HEK293 (cell line): Measurements from ENCODE around the gene SULT2A1.
"Not testable (repeated sequence)": the region's sequence is repeated elsewhere in the genome, so short reads cannot be mapped to it uniquely, and the experiment has no call there.

Experiments
- CTCF ChIA-PET: fragments of 350-600 bp; formaldehyde crosslinking; extraction: SDS; loops from one replicate; lab custom pipeline; 2021; ENCODE audit warnings: antibody characterized with exemption; lab: Yijun Ruan, JAX
- POLR2A ChIA-PET: fragments of 300-600 bp; formaldehyde crosslinking; extraction: SDS; loops from one replicate; lab custom pipeline; 2020; ENCODE audit warnings: antibody characterized with exemption, inconsistent platforms; lab: Yijun Ruan, JAX
- H3K27ac ChIP-seq: fragments of 200-500 bp; sonication (Bioruptor generic); 2 replicates; pipeline ENCODE4 v1.5.1; 2014; ENCODE audit warnings: low read depth, low read length, control low read depth, inconsistent platforms; ENCODE audit errors: extremely low read depth
- H3K36me3 ChIP-seq, 2 experiments: fragments of 200-500 bp in 1 of 2; sonication (Bioruptor generic) in 1 of 2; 1 replicate in 1 of 2; 2 replicates in 1 of 2; pipeline ENCODE4 v1.5.1; 2014 to 2017; ENCODE audit warnings: inconsistent platforms in 2 of 2, low read length in 2 of 2; ENCODE audit not compliant: control insufficient read depth in 2 of 2, insufficient read depth in 1 of 2
- H3K4me1 ChIP-seq: fragments of 200-500 bp; sonication (Bioruptor generic); 2 replicates; pipeline ENCODE4 v1.5.1; 2014; ENCODE audit warnings: mild to moderate bottlenecking, low read length, inconsistent platforms; ENCODE audit not compliant: control insufficient read depth, insufficient read depth
- H3K4me3 ChIP-seq: 2 replicates; pipeline ENCODE4 v1.5.1; 2011; ENCODE audit warnings: low read depth, mild to moderate bottlenecking, control low read depth, low read length, moderate library complexity
- H3K9me3 ChIP-seq: fragments of 200-500 bp; sonication (Bioruptor generic); 2 replicates; pipeline ENCODE4 v1.5.1; 2014; ENCODE audit warnings: low read depth, low read length, inconsistent platforms; ENCODE audit not compliant: control insufficient read depth, insufficient read depth
- CTCF ChIP-seq: fragments of 450-650 bp; formaldehyde crosslinking; IDR thresholded peaks from 2 replicates; pipeline ENCODE4 v1.5.1; 2016; ENCODE audit warnings: missing biosample characterization, missing genetic modification characterization
- KLF17 ChIP-seq: fragments of 450-650 bp; formaldehyde crosslinking; IDR thresholded peaks from 2 replicates; pipeline ENCODE4 v1.5.1; 2016; ENCODE audit warnings: missing biosample characterization, missing genetic modification characterization
- KLF7 ChIP-seq: fragments of 450-650 bp; formaldehyde crosslinking; IDR thresholded peaks from 2 replicates; pipeline ENCODE4 v1.5.1; 2016; ENCODE audit warnings: missing biosample characterization, missing genetic modification characterization, borderline replicate concordance
- ZBTB44 ChIP-seq: fragments of 450-650 bp; IDR thresholded peaks from 2 replicates; pipeline ENCODE4 v1.5.1; 2018; ENCODE audit warnings: missing biosample characterization, mild to moderate bottlenecking, missing genetic modification characterization
- ZFHX2 ChIP-seq: fragments of 450-650 bp; formaldehyde crosslinking; conservative IDR thresholded peaks from 2 replicates; pipeline ENCODE4 v1.5.1; 2016; ENCODE audit warnings: missing biosample characterization, missing genetic modification characterization
- ZFP3 ChIP-seq: fragments of 450-650 bp; formaldehyde crosslinking; IDR thresholded peaks from 2 replicates; pipeline ENCODE4 v1.5.1; 2016; ENCODE audit warnings: low read depth, missing biosample characterization, missing genetic modification characterization
- ZNF138 ChIP-seq: fragments of 450-650 bp; formaldehyde crosslinking; IDR thresholded peaks from 2 replicates; pipeline ENCODE4 v1.5.1; 2016; ENCODE audit warnings: missing biosample characterization, missing genetic modification characterization, borderline replicate concordance
- ZNF140 ChIP-seq: fragments of 450-650 bp; formaldehyde crosslinking; IDR thresholded peaks from 2 replicates; pipeline ENCODE4 v1.5.1; 2016; ENCODE audit warnings: missing biosample characterization, missing genetic modification characterization
- ZNF146 ChIP-seq: fragments of 450-650 bp; formaldehyde crosslinking; IDR thresholded peaks from 2 replicates; pipeline ENCODE4 v1.5.1; 2016; ENCODE audit warnings: missing biosample characterization, missing genetic modification characterization
- ZNF248 ChIP-seq: fragments of 450-650 bp; formaldehyde crosslinking; IDR thresholded peaks from 2 replicates; pipeline ENCODE4 v1.5.1; 2017; ENCODE audit warnings: missing biosample characterization, missing genetic modification characterization
- ZNF280C ChIP-seq: fragments of 450-650 bp; formaldehyde crosslinking; IDR thresholded peaks from 2 replicates; pipeline ENCODE4 v1.5.1; 2016; ENCODE audit warnings: missing biosample characterization, missing genetic modification characterization
- ZNF311 ChIP-seq: fragments of 450-650 bp; formaldehyde crosslinking; IDR thresholded peaks from 2 replicates; pipeline ENCODE4 v1.5.1; 2017; ENCODE audit warnings: missing biosample characterization, missing genetic modification characterization, borderline replicate concordance
- ZNF433 ChIP-seq: fragments of 450-650 bp; formaldehyde crosslinking; IDR thresholded peaks from 2 replicates; pipeline ENCODE4 v1.5.1; 2016; ENCODE audit warnings: missing biosample characterization, missing genetic modification characterization, low read depth
- ZNF510 ChIP-seq: fragments of 450-650 bp; formaldehyde crosslinking; IDR thresholded peaks from 2 replicates; pipeline ENCODE4 v1.5.1; 2018; ENCODE audit warnings: mild to moderate bottlenecking, missing genetic modification characterization, missing biosample characterization; ENCODE audit not compliant: insufficient replicate concordance
- ZNF600 ChIP-seq: fragments of 450-650 bp; formaldehyde crosslinking; IDR thresholded peaks from 2 replicates; pipeline ENCODE4 v1.5.1; 2016; ENCODE audit warnings: missing biosample characterization, missing genetic modification characterization
- ZNF704 ChIP-seq: fragments of 450-650 bp; formaldehyde crosslinking; IDR thresholded peaks from 2 replicates; pipeline ENCODE4 v1.5.1; 2016; ENCODE audit warnings: missing biosample characterization, missing genetic modification characterization
- ZNF768 ChIP-seq: fragments of 450-650 bp; formaldehyde crosslinking; IDR thresholded peaks from 2 replicates; pipeline ENCODE4 v1.5.1; 2018; ENCODE audit warnings: missing biosample characterization, mild to moderate bottlenecking, missing genetic modification characterization

The SULT2A1 gene

GRCh38 chr19:47881757-47882156, 4.4 kb downstream of the SULT2A1 start (continued):
- no peak for TF ChIP-seq ZNF704 (tag by site-specific recombination)
- no peak for TF ChIP-seq ZNF768 (tag by site-specific recombination)
- no peak for TF ChIP-seq ZNF600 (tag by site-specific recombination)
- no peak for TF ChIP-seq KLF17 (tag by site-specific recombination)
- no peak for TF ChIP-seq KLF7
- TF ChIP-seq ZNF510 (tag by site-specific recombination): no peak
- no peak for TF ChIP-seq ZNF280C

- H3K4me1 ChIP-seq, POLR2A ChIA-PET, H3K27ac ChIP-seq, CTCF ChIA-PET, H3K36me3 ChIP-seq, H3K9me3 ChIP-seq, H3K4me3 ChIP-seq: not testable (repeated sequence)
- peak; percentile 91 for TF ChIP-seq ZNF146 (tag by site-specific recombination)
Measured at GRCh38 chr19:47879385-47879784, 6.7 kb downstream of the SULT2A1 start.

GRCh38 chr19:47878906-47879305, 7.2 kb downstream of the SULT2A1 start:
- TF ChIP-seq ZNF311 (tag by site-specific recombination): no peak
- no peak for TF ChIP-seq ZNF248 (tag by site-specific recombination)
- no peak for TF ChIP-seq ZFP3
- TF ChIP-seq ZFHX2: no peak
- no peak for TF ChIP-seq ZNF138 (tag by site-specific recombination)
- no peak for TF ChIP-seq ZNF433 (tag by site-specific recombination)
- TF ChIP-seq ZNF140: no peak
- no peak for TF ChIP-seq ZBTB44
- no peak for TF ChIP-seq CTCF (tag by site-specific recombination)
- Histone ChIP-seq H3K4me1 (no peaks in the 10 kb centered on the region), H3K27ac (no peak overlapping the region), H3K36me3 (no peaks in the 10 kb centered on the region), H3K9me3 (no peaks in the 10 kb centered on the region), H3K4me3 (no peak overlapping the region)
- CTCF ChIA-PET: interaction anchor here (2.0 to 3.7 kb wide), 2 partner anchors 10 to 16 kb away, joined by 8 to 29 read pairs; no protein-coding TSS in a partner anchor
- POLR2A ChIA-PET: interaction anchor here (0.7 kb wide), 1 partner anchor 14 kb away, joined by 3 read pairs; no protein-coding TSS in a partner anchor
